GM12878 (cell line): ENCODE data around the gene AKT1S1. TPM values are rescaled to one million over a fixed set of nuclear protein-coding genes. Genes with fewer than 3 reads are reported as not detected.
A peak's percentile ranks its signal among the peaks of the same experiment; 100 is the strongest.

ENCODE experiments used
- BCL11A ChIP-seq: IDR thresholded peaks from 2 replicates; pipeline ENCODE4 v1.6.1; 2011; ENCODE audit warnings: low read depth, low read length
- CREM ChIP-seq: IDR thresholded peaks from 2 replicates; pipeline ENCODE4 v1.6.1; 2014; ENCODE audit warnings: antibody characterized with exemption, low read depth
- E2F8 ChIP-seq: fragments of 450-650 bp; IDR thresholded peaks from 2 replicates; pipeline ENCODE4 v1.6.1; 2018; ENCODE audit warnings: mild to moderate bottlenecking, low read depth, moderate library complexity; ENCODE audit not compliant: partially characterized antibody
- EED ChIP-seq: sonication (generic); IDR thresholded peaks from 2 replicates; pipeline ENCODE4 v1.6.1; 2016; ENCODE audit warnings: antibody characterized with exemption, low read depth
- EGR1 ChIP-seq, 2 experiments: IDR thresholded peaks; 1 replicate in 1 of 2; 2 replicates in 1 of 2; pipeline ENCODE4 v1.6.1; 2011 to 2012; ENCODE audit warnings: low read depth in 2 of 2, low read length in 2 of 2, borderline replicate concordance in 1 of 2, mild to moderate bottlenecking in 1 of 2, moderate library complexity in 1 of 2
- ELK1 ChIP-seq: IDR thresholded peaks from 2 replicates; pipeline ENCODE4 v1.6.1; 2012; ENCODE audit warnings: low read depth, low read length, improper control_type of control experiment
- GABPA ChIP-seq: IDR thresholded peaks from 2 replicates; pipeline ENCODE4 v1.6.1; 2014; ENCODE audit warnings: antibody characterized with exemption, low read depth, mild to moderate bottlenecking, inconsistent platforms
- IKZF2 ChIP-seq, 2 experiments: fragments of 450-650 bp; IDR thresholded peaks; 2 replicates each; pipeline ENCODE4 v1.6.1; 2017; ENCODE audit warnings: mild to moderate bottlenecking in 2 of 2, moderate library complexity in 2 of 2
- JUNB ChIP-seq: IDR thresholded peaks from 2 replicates; pipeline ENCODE4 v1.6.1; 2016; ENCODE audit warnings: antibody characterized with exemption, mild to moderate bottlenecking
- NFYB ChIP-seq: IDR thresholded peaks from 2 replicates; pipeline ENCODE4 v1.6.1; 2011; ENCODE audit warnings: low read depth, mild to moderate bottlenecking, low read length, improper control_type of control experiment, moderate library complexity; ENCODE audit not compliant: insufficient read depth
- RB1 ChIP-seq: fragments of 450-650 bp; formaldehyde crosslinking; IDR thresholded peaks from 2 replicates; pipeline ENCODE4 v1.6.1; 2017; ENCODE audit warnings: mild to moderate bottlenecking, borderline replicate concordance
- RUNX3 ChIP-seq: IDR thresholded peaks from 2 replicates; pipeline ENCODE4 v1.6.1; 2012; ENCODE audit warnings: low read length, inconsistent platforms
- SMAD1 ChIP-seq: fragments of 450-650 bp; IDR thresholded peaks from 2 replicates; pipeline ENCODE4 v1.6.1; 2018; ENCODE audit warnings: mild to moderate bottlenecking, low read depth; ENCODE audit not compliant: partially characterized antibody
- STAT1 ChIP-seq: fragments of 450-650 bp; conservative IDR thresholded peaks from 2 replicates; pipeline ENCODE4 v1.6.1; 2014; ENCODE audit warnings: antibody characterized with exemption, mild to moderate bottlenecking
- SUZ12 ChIP-seq: fragments of 200-600 bp; sonication (generic); IDR thresholded peaks from one replicate; pipeline ENCODE4 v1.6.1; 2018; ENCODE audit warnings: antibody characterized with exemption, mild to moderate bottlenecking; ENCODE audit not compliant: unreplicated experiment
- TCF12 ChIP-seq: IDR thresholded peaks from 2 replicates; pipeline ENCODE4 v1.6.1; 2011; ENCODE audit warnings: low read depth, mild to moderate bottlenecking, low read length
- USF2 ChIP-seq: IDR thresholded peaks from 2 replicates; pipeline ENCODE4 v1.6.1; 2011; ENCODE audit warnings: low read depth, low read length, improper control_type of control experiment, borderline replicate concordance
- YY1 ChIP-seq: IDR thresholded peaks from 2 replicates; pipeline ENCODE4 v1.6.1; 2011; ENCODE audit warnings: low read depth, mild to moderate bottlenecking, low read length
- ZBED1 ChIP-seq: IDR thresholded peaks from 2 replicates; pipeline ENCODE4 v1.6.1; 2016; ENCODE audit warnings: borderline replicate concordance
- ZBTB11 ChIP-seq: fragments of 450-650 bp; formaldehyde crosslinking; IDR thresholded peaks from 2 replicates; pipeline ENCODE4 v1.5.0; 2022; ENCODE audit warnings: mild to moderate bottlenecking, missing genetic modification characterization
- ZNF207 ChIP-seq: fragments of 450-650 bp; IDR thresholded peaks from 2 replicates; pipeline ENCODE4 v1.6.1; 2014; ENCODE audit warnings: antibody characterized with exemption, mild to moderate bottlenecking, borderline replicate concordance
- ZSCAN29 ChIP-seq: fragments of 450-650 bp; IDR thresholded peaks from 2 replicates; pipeline ENCODE4 v1.6.1; 2017; ENCODE audit warnings: mild to moderate bottlenecking, moderate library complexity
- polyA plus RNA-seq, 11 experiments: library from polyadenylated mRNA; depleted of rRNA in 4 of 11; unstranded in 6 of 11; stranded (reverse) in 5 of 11; fragments of >200 nt; fragmentation: Nextera tagmentation in 4 of 11; fragmentation: Illumina TruSeq in 1 of 11; extraction: Ambion mirVana in 4 of 11; extraction: Trizol in 1 of 11; gene quantifications; 1 replicate in 1 of 11; 2 replicates in 10 of 11; pipeline versions ENCODE4 v1.2.1 to v1.2.3, GENCODE V29; 2011 to 2016; ENCODE audit warnings: inconsistent platforms in 2 of 11, missing spikeins in 2 of 11, low read depth in 1 of 11
- total RNA-seq, 4 experiments: library from RNA; depleted of rRNA in 3 of 4; stranded (reverse); fragments of >200 nt in 3 of 4; fragmentation: Illumina TruSeq in 1 of 4; extraction: Trizol in 1 of 4; gene quantifications; 2 replicates each; pipeline versions ENCODE4 v1.2.1 to v1.2.3, GENCODE V29; 2013 to 2021
- TF ChIP-seq, protein P1 (sequence below): IDR thresholded peaks from 2 replicates; pipeline ENCODE4 v1.6.1; 2011; ENCODE audit warnings: borderline replicate concordance, low read depth, mild to moderate bottlenecking, moderate library complexity, mixed read lengths, low read length; ENCODE audit not compliant: insufficient read depth; ENCODE audit errors: extremely low read length

Gene AKT1S1
- total and polyA plus RNA-seq, 10 of the 15 experiments (the other 5 are each of a cell fraction or from before 2014, with no cell fraction given), result 0.43 to 23.0 (median 12.3) TPM

- TF ChIP-seq BCL11A (peak; percentile 52; the same call in 1 of the 2 replicates), EED (0 out of 2 replicates have a peak, but pooled peaks have one; percentile 21), ZNF207 (no peak), CREM (no peak), STAT1 (no peak), EGR1 (IDR thresholded peaks at IDR 0.05; ENCODE audit: borderline replicate concordance in 1 of 2, low read depth in 2 of 2, low read length in 2 of 2) (no peak), YY1 (no peak), ELK1 (no peak), E2F8 (no peak), GABPA (no peak), SMAD1 (no peak), ZBTB11 (CRISPR knock-in tag) (no peak), ZBED1 (no peak), NFYB (no peak), JUNB (peak; percentile 80), IKZF2 (IDR thresholded peaks at IDR 0.05) (peak; percentile 23 to 49; a peak in 3 of 4 replicates), ZSCAN29 (no peak), USF2 (no peak), RB1 (no peak), TCF12 (no peak), SUZ12 (no peak), RUNX3 (peak; percentile 58)
- TF ChIP-seq, protein P1, sequence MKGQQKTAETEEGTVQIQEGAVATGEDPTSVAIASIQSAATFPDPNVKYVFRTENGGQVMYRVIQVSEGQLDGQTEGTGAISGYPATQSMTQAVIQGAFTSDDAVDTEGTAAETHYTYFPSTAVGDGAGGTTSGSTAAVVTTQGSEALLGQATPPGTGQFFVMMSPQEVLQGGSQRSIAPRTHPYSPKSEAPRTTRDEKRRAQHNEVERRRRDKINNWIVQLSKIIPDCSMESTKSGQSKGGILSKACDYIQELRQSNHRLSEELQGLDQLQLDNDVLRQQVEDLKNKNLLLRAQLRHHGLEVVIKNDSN, result no peak
Measured at GRCh38 chr19:49848938-49849337, 28.2 kb downstream of the AKT1S1 start (continued).
